Osteocyte (in vitro differentiated cells): Measurements from ENCODE around the gene CFAP61. TPM values are rescaled to one million over a fixed set of nuclear protein-coding genes. Genes with fewer than 3 reads are reported as not detected.

ENCODE experiments used
- DNase-seq: peaks from one replicate; pipeline ENCODE4 v3.0.0; 2021; ENCODE audit warnings: mixed read lengths; ENCODE audit not compliant: unreplicated experiment; ENCODE audit errors: extremely low spot score
- H3K27ac Mint-ChIP-seq: one replicate; pipeline ENCODE4 v1.8.0; 2021; ENCODE audit warnings: mild to moderate bottlenecking, mixed read lengths; ENCODE audit not compliant: unreplicated experiment
- H3K27me3 Mint-ChIP-seq: one replicate; pipeline ENCODE4 v1.8.0; 2021; ENCODE audit warnings: mixed read lengths; ENCODE audit not compliant: unreplicated experiment
- H3K36me3 Mint-ChIP-seq: one replicate; pipeline ENCODE4 v1.8.0; 2021; ENCODE audit warnings: mixed read lengths; ENCODE audit not compliant: unreplicated experiment
- H3K4me1 Mint-ChIP-seq: one replicate; pipeline ENCODE4 v1.8.0; 2021; ENCODE audit warnings: mixed read lengths; ENCODE audit not compliant: unreplicated experiment
- H3K4me3 Mint-ChIP-seq: one replicate; pipeline ENCODE4 v1.8.0; 2021; ENCODE audit warnings: mild to moderate bottlenecking, moderate library complexity, mixed read lengths; ENCODE audit not compliant: unreplicated experiment
- H3K9me3 Mint-ChIP-seq: one replicate; pipeline ENCODE4 v1.8.0; 2021; ENCODE audit warnings: mixed read lengths; ENCODE audit not compliant: unreplicated experiment
- CTCF ChIP-seq: fragments of 200-600 bp; sonication (generic); IDR thresholded peaks from 2 replicates; pipeline ENCODE4 v1.5.0; 2021; ENCODE audit warnings: antibody characterized with exemption, mild to moderate bottlenecking, moderate library complexity
- total RNA-seq: library from RNA; stranded (reverse); gene quantifications from 2 replicates; pipeline ENCODE4 v1.2.1, GENCODE V29; 2021

Gene CFAP61
- total RNA-seq, 1 donor from 2014 or later, result not detected

- Mint-ChIP-seq H3K4me1 (peaks cover 16% of the 10 kb centered on the region), H3K9me3 (no peaks in the 10 kb centered on the region), H3K4me3 (no peak overlapping the region), H3K27me3 (peaks cover 3% of the 10 kb centered on the region), H3K36me3 (no peaks in the 10 kb centered on the region), H3K27ac (no peak overlapping the region)
- DNase-seq, result no peak
- no peak for TF ChIP-seq CTCF
Observed at GRCh38 chr20:20206788-20207187, 154.5 kb downstream of the CFAP61 start.

- H3K36me3 Mint-ChIP-seq, result no peaks in the 10 kb centered on the region
- DNase-seq, result no peak
- no peaks in the 10 kb centered on the region for H3K9me3 Mint-ChIP-seq
- peaks cover 16% of the 10 kb centered on the region for H3K4me1 Mint-ChIP-seq
- TF ChIP-seq CTCF, result no peak
- no peak overlapping the region for H3K27ac Mint-ChIP-seq
- H3K4me3 Mint-ChIP-seq, result no peak overlapping the region
- peaks cover 3% of the 10 kb centered on the region for H3K27me3 Mint-ChIP-seq
Observed at GRCh38 chr20:20207291-20207690, 155.0 kb downstream of the CFAP61 start.

- Mint-ChIP-seq H3K4me1 (peaks cover 16% of the 10 kb centered on the region), H3K27ac (no peak overlapping the region), H3K4me3 (no peak overlapping the region), H3K27me3 (peaks cover 3% of the 10 kb centered on the region), H3K36me3 (no peaks in the 10 kb centered on the region), H3K9me3 (no peaks in the 10 kb centered on the region)
- DNase-seq, result no peak
- TF ChIP-seq CTCF, result no peak
Observed at GRCh38 chr20:20207872-20208271, 155.5 kb downstream of the CFAP61 start.

- Mint-ChIP-seq H3K4me3 (no peak overlapping the region), H3K27ac (no peak overlapping the region), H3K27me3 (peaks cover 3% of the 10 kb centered on the region), H3K36me3 (no peaks in the 10 kb centered on the region), H3K4me1 (peaks cover 16% of the 10 kb centered on the region), H3K9me3 (no peaks in the 10 kb centered on the region)
- no peak for TF ChIP-seq CTCF
- no peak for DNase-seq
Observed at GRCh38 chr20:20209684-20210083, 157.4 kb downstream of the CFAP61 start.

GRCh38 chr20:20210327-20210726, 158.0 kb downstream of the CFAP61 start:
- H3K27me3 Mint-ChIP-seq, result peaks cover 3% of the 10 kb centered on the region
- H3K9me3 Mint-ChIP-seq, result no peaks in the 10 kb centered on the region
- no peak overlapping the region for H3K4me3 Mint-ChIP-seq
- peaks cover 16% of the 10 kb centered on the region for H3K4me1 Mint-ChIP-seq
- no peak overlapping the region for H3K27ac Mint-ChIP-seq
- TF ChIP-seq CTCF, result no peak
- no peaks in the 10 kb centered on the region for H3K36me3 Mint-ChIP-seq
- no peak for DNase-seq
